RKO (cell line): ENCODE results near the gene NSF.

Experiments
- DNase-seq: peaks from one replicate; pipeline ENCODE4 v3.0.0-alpha.2; 2016; ENCODE audit warnings: low spot score

Gene NSF

DNA sequence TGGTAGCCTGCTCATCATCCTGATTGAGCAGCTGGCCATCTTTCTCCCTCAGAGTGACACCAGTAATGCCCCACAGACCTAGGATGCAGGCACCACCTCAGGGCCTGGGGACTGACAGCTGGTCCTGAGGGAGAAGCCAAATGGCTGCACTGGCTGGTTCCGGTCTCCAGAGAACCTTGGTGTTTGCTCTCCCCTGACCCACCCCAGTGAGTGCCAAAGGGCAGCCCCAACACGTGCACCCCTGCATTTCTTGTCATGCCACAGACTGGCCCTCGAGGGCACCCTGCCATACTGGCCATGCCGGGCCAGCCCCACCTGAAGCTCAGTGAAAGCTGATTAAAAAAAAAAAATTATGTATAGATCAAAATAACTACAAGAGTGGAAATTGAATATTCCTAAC lies 127.5 kb downstream of the NSF start:
- no peak for DNase-seq

DNA sequence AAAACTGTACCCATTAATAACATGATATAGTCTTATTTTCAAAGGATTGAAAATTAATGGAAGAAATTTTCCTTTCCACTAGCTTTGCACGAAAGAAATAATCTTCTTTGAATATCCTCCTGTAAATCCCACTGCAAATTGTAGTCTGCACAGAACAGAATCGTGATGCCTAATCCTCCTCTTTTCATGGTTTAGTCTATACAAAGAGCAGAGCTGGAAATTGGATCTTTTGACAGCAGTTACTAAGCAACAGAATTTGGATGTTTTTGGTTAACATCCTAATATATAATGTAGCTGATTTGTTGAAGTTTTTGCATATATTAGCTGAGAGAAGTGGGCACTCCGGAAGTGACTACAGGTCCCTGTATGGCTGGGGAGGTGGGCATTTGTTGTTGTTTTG lies 129.4 kb downstream of the NSF start:
- DNase-seq = no peak

DNA sequence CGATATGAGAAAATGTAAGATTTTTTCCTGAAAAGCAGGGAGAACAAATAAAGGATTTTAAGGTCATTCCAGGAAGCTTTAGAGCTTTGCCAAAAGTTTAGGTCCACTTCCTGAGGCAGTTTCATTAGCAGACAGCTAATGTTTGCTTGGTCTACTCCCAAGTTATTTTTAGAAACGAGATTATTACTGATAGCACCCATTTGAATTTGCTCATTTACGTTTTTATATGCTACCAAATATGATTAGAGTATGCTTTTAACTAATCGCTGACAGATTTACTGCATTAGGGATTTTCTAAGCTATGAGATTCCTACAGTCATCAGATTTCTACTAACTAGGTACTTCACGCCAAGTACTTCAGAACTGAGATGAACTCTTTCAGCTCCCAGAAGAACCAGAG lies 129.9 kb downstream of the NSF start:
- DNase-seq = no peak

DNA sequence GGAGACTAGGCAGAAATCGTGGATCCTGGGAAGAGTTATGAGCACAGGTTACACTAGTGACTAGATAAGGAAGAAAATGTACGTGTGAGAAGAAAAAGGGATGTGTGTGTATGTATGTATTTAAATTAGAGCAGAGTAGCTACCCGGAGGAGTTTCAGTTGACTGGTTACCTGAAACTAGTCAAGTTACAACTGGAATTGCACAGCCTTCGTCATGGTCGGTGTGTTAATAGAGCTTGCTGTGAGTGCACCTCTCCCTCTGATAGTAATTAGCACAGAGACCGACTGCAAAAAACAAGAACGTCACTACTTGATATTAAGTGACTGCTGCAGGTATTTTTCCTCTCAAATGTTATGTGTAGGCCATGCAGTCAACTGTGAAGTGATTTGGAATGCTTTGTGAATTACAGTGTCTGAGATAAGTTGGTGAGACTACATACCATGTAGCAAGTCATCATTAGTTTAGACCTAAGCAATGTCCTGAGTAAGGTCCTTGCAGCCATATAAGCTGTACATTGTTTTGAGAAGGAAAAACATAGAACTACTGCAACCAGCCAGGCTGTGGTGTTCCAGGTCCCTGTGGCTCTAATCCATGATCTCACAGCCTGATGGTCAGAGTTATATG lies 132.3 kb downstream of the NSF start:
- DNase-seq = no peak

DNA sequence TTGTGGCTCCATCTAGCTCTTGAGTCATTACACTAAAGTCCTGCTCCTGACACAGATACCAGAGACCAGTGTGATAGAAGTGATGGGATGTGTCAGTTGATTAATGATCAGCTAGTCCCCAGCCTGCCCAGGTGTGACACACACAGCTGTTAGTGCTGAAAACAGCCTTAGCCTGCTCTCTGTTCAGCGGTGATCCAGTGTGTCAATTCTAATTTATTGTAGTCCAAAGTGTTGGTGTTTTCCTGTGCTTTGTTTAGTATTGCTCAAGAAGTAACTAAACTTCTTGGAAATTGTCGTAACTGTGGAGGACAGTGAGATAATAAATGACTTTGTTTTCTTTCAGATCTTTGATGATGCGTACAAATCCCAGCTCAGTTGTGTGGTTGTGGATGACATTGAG lies 135.7 kb downstream of the NSF start:
- DNase-seq = no peak

DNA sequence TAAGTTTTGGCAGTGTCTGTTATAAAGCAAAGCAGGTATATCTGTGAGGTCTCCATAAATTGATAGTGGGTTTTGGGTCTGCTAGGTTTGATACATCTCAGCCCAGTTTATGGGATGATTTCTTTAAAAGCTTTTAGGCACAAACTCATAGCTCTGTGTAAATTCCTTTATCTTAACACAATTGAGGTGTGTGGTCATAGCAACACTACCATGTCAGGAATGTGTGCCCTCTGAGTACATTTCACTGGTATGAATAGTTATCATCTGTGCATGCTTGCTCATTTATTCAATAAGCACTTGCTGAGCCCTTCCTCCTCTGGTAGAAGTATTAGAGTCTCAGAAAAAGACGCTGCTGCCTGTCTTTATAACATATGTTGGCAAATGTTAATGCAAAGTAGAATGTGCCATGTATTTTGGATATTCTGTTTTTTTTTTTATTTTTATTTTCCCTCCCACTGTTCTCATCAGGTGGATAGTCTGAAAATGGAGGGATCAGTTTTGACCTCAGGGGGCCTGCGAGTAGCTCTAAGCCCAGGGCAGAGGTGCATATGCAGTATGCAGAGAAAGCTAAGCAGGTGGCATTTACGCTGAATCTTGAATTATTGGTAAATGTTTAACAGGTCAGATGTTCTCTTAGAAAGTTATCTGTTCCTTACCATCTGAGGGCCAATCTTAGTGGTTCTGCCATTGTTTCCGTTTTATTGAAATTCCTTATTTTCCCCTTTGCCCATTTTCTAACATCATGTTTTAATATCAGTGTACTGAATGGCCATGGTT lies 137.3 kb downstream of the NSF start:
- peak; percentile 46 for DNase-seq

DNA sequence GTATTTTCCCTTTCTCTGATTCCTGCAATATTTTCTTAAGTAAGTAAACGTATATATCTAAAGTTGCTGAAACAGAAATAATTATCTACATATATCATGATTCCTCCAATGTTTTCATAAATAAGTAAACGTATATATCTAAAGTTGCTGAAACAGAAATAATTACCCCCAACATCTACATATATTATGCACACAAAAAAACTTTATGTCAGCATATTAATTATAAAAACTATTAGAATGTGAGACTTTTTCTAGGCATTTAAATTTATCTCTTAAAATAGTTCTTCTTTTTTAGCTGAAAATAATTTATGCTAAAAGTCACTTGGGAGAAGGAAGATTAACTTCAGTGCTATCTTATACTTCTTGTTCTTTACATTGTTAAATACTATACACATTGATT lies 139.6 kb downstream of the NSF start:
- no peak for DNase-seq

DNA sequence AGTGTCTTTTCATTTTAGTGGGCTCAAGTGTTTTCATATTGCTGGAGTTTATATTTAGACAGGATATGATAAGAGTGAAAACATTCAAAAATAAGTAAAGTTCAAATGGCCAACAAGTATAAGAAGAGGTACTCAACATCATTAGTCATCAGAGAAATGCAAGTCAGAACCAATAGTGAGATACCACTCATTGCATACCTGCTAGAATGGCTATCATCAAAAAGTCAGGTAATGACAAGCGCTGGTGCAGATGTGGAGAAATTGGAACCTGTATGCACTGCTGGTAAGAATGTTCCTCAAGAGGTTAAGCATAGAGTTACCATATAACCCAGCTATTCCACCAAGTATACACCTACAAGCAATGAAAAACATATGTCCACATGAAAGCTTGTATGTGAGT lies 140.2 kb downstream of the NSF start:
- DNase-seq = no peak

DNA sequence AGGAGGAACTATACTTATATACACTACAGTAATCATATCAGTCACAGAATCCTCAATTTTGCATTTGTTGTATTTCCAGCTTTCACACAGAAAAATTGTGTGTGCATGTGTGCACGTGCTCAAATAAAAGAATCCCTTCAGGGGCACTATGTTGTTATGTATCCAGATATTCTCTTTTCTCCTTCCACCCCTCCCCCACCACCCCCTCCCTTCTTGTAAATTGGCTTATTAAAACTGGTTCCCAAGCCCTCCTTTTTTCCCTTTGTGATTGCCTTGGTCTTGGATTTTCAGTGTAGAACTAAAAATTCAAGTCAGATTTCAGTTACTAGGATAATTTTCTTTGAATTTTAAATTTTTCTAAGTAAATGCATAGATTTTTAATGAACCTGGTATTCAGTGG lies 141.7 kb downstream of the NSF start:
- DNase-seq = no peak

DNA sequence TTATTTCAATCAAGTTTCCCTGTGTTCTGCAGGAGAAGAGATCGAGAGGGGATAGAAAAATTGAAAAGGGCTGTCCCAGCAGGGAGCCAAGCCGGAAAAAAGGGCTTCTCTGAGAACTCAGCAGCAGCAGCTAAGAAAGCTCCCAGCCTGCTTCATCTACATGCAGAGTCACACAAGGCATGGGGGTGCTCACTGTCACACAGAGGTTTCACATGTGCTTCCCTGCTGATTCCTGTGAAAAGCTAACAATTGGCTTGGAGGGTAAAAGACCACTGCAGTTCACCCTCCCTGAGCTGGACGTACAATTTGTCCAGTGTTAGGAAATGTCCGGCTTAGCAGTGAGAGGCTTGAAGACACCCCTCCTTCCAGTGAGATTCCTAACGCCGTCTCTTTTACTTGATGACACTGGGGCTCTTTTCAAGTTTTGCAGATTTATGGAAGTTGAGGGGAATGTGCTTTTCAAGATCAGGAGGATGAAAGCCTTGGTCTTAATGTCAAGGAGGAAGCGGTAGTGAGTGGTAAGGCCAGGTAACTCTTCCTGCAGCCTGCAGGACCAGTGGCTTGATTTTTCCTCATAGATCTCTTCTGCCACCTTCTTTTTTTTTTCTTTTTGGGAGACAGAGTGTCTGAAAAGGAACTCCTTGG lies 142.4 kb downstream of the NSF start:
- no peak for DNase-seq

DNA sequence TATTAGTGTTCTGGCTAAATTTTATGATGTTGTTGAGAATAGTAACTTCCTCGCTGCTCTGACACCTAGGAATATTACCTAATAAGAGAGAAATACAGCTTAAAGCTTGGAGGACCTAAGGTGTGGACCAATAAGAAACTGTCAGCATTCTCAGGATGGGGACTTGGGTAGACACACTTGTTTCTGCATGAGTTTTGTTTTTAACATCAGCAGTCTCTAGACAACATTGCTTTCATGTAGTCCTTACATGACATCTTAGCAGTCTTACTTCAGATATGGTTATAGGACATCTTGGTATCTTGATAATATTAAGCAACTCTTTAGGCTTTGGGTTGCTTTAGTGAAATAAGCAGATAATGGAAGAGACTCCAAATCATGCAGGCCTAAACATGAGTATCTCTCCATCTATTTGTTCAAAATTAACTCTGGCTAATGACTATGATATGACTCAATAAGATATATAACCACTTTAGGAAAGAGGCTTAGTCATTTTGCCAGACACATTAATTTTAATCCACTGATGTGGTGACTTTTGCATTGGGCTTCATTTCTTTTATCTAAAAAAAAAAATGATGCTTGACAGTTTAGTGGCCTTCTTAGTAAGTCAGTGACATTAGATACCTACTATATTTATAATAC lies 143.5 kb downstream of the NSF start:
- DNase-seq = peak; percentile 71

DNA sequence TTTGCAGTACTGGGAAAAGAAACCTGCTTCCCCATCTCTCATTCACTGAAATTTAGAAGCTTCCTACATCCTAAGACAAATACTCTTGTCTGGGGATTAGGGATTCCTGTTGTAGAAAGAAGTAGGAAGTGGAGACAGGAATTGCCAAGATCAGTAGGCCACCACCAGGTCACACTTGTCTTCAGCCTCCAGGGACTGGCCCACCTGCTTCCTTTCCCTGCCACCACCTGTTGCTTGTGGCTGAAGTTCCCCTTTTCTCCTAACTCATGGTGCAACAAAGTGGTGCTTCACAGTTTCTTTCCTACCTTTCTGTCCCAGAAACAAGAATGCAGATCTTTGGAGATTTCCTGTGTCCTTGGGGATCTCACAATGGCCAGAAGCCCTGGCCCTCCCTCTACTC lies 145.6 kb downstream of the NSF start:
- DNase-seq = no peak

DNA sequence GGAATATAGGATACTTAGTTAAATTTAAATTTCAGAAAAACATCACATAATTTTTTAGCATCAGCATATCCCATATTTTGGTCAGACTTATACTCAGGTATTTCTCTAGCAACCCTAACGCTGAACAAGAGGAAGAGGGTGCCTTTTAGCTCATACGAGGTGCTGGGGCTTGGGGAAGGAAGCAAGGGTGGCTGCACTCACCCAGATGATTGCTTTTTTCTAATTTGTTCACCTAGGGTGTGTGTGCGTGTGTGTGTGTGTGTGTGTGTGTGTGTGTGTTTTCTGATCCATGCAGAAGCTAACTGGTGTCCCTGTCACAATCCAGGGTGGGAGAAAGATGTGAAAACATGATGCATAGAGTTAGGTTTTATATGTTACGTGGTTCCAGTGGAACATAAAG lies 146.9 kb downstream of the NSF start:
- DNase-seq = no peak

DNA sequence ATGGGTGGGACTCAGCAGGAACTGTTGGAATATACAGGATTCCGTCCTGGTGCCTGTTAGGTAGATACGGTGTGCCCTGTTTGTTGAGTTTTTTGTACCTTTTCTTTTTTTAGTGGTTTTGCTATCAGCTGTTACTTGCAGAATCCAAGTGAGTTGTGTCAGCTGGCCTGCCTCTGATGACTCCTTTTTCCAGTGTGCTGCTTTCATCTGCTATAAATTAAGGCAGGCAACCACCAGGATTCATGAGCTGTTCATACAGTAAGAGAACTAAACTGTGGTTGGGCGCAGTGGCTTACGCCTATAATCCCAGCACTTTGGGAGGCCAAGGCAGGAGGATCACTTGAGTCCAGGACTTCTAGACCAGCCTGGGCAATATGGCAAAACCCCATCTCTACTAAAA lies 148.1 kb downstream of the NSF start:
- DNase-seq = no peak

DNA sequence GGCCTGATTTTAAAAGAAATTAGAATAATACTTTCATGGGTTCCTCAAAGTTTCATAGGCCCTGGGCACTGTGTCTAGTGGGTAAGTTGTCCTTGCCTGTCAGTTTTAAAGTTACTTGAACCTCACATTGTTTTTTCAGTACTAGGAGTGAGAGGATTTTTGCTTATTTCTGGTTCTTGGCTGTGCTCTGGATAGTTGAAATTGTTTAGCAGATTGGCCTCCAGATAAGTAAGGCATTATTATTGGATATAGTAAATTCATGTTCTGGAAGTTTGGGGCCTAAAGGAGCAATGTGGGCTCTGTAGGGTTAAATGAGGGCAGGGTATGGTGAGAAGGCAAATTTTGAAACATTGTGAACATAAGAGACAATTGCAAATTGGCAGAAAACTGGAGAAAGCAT lies 149.5 kb downstream of the NSF start:
- no peak for DNase-seq

DNA sequence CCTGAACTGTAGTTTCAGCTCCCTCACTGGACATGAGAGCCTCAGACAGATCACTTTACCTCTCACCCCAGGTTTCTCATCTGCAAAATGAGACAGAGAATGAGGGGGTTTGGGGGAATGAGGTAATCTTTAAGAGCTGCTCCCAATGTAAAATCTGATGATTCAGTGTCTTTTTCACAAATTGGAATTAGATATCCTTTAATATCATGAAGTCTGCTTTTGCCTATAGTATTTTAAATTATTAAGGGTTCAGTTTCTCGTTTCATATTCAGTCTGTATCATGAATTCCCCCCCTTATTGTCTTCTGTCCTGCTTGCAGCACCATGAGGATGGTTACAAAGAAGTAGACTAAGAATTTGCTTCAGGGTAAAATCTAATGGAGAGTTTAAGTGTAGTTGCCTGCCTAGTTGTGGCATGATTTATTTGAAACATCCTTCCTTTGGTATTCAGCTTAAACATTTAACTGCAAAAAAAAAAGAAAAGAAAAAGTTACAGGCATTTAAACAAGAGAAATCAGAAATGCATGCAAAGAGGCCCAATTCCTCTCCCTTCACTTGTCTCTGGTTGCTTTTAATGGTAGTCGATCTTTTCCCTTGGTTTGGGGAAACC lies 150.8 kb downstream of the NSF start:
- DNase-seq = no peak

DNA sequence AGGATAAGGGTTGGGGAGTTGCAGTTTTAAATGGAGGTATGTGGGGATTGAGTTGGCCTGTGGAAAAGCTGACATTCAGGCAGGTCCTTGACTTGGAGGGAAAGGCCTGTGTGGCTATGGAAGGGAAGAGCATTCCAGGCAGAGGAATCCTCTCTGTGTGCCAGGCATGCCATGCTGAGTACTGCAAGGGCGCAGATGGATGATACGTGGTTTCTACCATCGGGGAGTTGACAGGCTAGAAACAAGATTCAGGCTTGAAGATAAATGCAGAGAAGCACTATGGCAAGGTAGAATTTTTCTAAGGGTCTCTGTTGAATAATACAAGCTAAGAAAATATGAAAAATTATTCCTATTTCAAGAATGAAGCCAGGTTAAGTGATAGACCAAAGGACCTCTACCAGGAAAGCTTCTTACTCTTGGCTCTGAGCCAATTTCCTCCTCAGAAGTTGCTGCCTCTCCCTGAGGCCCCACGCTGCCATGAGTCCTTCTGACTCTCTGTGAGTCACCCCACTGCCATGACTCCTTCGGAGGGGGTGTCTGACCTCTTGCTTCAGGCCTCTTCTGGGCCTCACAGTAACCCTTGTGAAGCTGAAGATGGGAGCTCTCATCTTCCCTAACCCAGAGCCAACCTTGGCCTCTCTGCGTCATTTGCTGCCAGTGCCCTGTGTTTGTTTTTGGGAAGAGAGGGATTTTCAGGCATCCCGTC lies 152.2 kb downstream of the NSF start:
- peak; percentile 91 for DNase-seq

DNA sequence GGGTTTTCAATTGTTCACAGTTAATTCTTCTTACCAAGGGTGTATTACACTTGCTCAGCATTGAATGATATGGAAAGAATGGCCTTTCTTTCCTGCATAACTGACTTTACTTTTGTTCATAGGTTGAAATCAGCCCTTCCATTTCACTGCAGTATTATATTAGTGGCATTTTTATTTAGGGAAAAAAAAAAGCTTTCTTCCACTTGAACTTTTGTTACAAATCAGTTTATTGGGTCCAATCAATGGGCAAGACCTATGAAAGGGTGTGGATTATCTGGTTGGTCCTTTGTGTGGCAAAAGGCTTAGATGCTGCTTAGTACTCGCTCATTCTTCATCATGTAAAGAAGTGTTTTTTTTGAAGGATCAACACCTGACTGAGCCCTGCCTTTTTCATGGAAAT lies 154.0 kb downstream of the NSF start:
- no peak for DNase-seq

DNA sequence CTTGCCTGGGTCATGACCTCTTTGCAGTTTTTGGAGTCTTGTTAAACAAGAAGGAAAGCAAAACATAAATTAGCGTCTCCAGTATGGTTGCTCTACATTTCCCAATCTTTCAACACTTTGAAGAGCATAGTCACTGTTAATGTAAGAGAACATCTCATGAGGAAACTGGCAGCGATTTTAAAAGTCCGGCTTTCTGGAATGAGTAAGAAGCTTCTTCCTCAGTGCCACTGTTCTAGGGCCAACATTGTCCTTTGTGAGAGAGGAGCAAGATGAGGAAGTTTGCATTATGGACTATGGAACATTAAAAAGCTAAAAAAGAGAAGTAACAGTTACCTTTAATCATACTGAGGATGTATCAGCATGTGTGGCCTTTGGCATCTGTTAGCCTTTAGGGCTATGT lies 154.9 kb downstream of the NSF start:
- no peak for DNase-seq

DNA sequence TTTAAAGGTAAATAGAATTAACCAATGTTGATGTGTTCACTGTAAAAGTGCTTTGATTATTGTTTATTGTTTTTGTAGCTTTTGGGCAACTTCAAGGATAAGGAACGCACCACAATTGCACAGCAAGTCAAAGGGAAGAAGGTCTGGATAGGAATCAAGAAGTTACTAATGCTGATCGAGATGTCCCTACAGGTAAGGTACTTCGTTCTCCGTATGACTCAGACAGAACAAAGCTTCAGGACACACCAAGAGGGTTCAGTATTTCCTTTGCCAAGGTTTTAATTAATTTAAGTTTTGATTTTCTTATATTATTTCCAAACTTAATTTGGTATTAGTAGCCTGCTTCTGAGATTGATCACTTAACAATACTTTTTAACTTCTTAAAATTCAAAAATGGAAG lies 161.0 kb downstream of the NSF start:
- DNase-seq = no peak

DNA sequence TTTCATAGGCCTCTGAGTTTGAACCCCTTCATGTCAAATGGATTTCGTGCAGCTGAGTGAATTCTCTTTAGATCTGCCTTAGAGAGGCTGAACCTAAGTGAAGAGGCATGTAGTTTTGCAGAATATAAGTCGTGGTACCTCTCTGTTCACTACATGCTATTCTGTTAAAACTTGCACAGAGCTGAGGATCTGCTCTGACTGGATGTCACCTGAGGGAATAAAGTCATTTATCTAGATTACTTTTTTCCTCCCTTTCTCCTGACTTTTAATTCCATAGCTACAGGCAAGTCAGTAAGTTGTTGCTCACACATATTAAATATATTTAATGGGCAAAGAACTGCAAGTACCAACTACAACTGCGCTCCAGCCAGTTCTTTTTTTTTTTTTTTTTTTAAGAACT lies 163.3 kb downstream of the NSF start:
- DNase-seq = no peak
